HK-2 (cell line): ENCODE data around the gene OR6B2.

Experiments used
- DNase-seq: peaks from one replicate; pipeline ENCODE4 v3.0.0-alpha.2; 2018; ENCODE audit not compliant: unreplicated experiment

Gene OR6B2

GRCh38 chr2:240041363-240041762 lies 11.1 kb upstream of the OR6B2 start:
- DNase-seq = no peak

GRCh38 chr2:240037358-240037757 lies 7.1 kb upstream of the OR6B2 start:
- DNase-seq = no peak

- DNase-seq = no peak
Observed at GRCh38 chr2:240033330-240033678, 3.1 kb upstream of the OR6B2 start.

- DNase-seq = no peak
Observed at GRCh38 chr2:240032406-240033329, 2.4 kb upstream of the OR6B2 start.

- DNase-seq = peak; percentile 16
Observed at GRCh38 chr2:240024766-240025165, 5.5 kb downstream of the OR6B2 start.

- no peak for DNase-seq
Observed at GRCh38 chr2:240023792-240024191, 6.4 kb downstream of the OR6B2 start.

GRCh38 chr2:240021488-240022104 lies 8.6 kb downstream of the OR6B2 start:
- DNase-seq = peak; percentile 66

GRCh38 chr2:240018071-240018750 lies 12.0 kb downstream of the OR6B2 start:
- no peak for DNase-seq

- DNase-seq = no peak
Observed at GRCh38 chr2:240014327-240014726, 15.9 kb downstream of the OR6B2 start.

GRCh38 chr2:240013343-240013742 lies 16.9 kb downstream of the OR6B2 start:
- DNase-seq = no peak

- no peak for DNase-seq
Observed at GRCh38 chr2:240002983-240003382, 27.2 kb downstream of the OR6B2 start.

- no peak for DNase-seq
Observed at GRCh38 chr2:240000671-240001070, 29.6 kb downstream of the OR6B2 start.

- DNase-seq = no peak
Observed at GRCh38 chr2:239997686-239998409, 32.4 kb downstream of the OR6B2 start.

GRCh38 chr2:239994086-239994485 lies 36.1 kb downstream of the OR6B2 start:
- no peak for DNase-seq

- DNase-seq = no peak
Observed at GRCh38 chr2:239993291-239993690, 36.9 kb downstream of the OR6B2 start.

GRCh38 chr2:239991689-239992314 lies 38.4 kb downstream of the OR6B2 start:
- no peak for DNase-seq

- no peak for DNase-seq
Observed at GRCh38 chr2:239990966-239991365, 39.3 kb downstream of the OR6B2 start.

GRCh38 chr2:239985356-239985755 lies 44.9 kb downstream of the OR6B2 start:
- no peak for DNase-seq

GRCh38 chr2:239984421-239985194 lies 45.6 kb downstream of the OR6B2 start:
- DNase-seq = no peak

- DNase-seq = no peak
Observed at GRCh38 chr2:239983004-239983778, 47.0 kb downstream of the OR6B2 start.
